NOMO-1 treated with dmso at 0.1 percent for 144 hours (cell line): ENCODE results near the gene KCND2.
"Not testable (repeated sequence)": the region's sequence is repeated elsewhere in the genome, so short reads cannot be mapped to it uniquely, and the experiment has no call there.

Source experiments
- DNase-seq: peaks from one replicate; lab custom pipeline; 2025; ENCODE audit not compliant: unreplicated experiment; lab: John Stamatoyannopoulos, UW

Gene KCND2

GRCh38 chr7:120735791-120736190 is 462.8 kb downstream of the KCND2 start:
- DNase-seq, result no peak

GRCh38 chr7:120738816-120739215 is 465.8 kb downstream of the KCND2 start:
- no peak for DNase-seq

- no peak for DNase-seq
Observed at GRCh38 chr7:120740348-120740747, 467.4 kb downstream of the KCND2 start.

- no peak for DNase-seq
Observed at GRCh38 chr7:120741371-120742042, 468.5 kb downstream of the KCND2 start.

- DNase-seq, result no peak
Observed at GRCh38 chr7:120742372-120742771, 469.4 kb downstream of the KCND2 start.

- no peak for DNase-seq
Observed at GRCh38 chr7:120743128-120743527, 470.2 kb downstream of the KCND2 start.

GRCh38 chr7:120760050-120760449 is 487.1 kb downstream of the KCND2 start:
- DNase-seq, result no peak

GRCh38 chr7:120760851-120761250 is 487.9 kb downstream of the KCND2 start:
- DNase-seq, result no peak

- no peak for DNase-seq
Observed at GRCh38 chr7:120770206-120770605, 497.2 kb downstream of the KCND2 start.

GRCh38 chr7:120774481-120774880 is 501.5 kb downstream of the KCND2 start:
- DNase-seq, result no peak

- DNase-seq, result no peak
Observed at GRCh38 chr7:120775755-120776154, 502.8 kb downstream of the KCND2 start.

GRCh38 chr7:120779078-120779477 is 506.1 kb downstream of the KCND2 start:
- not testable (repeated sequence) for DNase-seq

- not testable (repeated sequence) for DNase-seq
Observed at GRCh38 chr7:120780451-120780850, 507.5 kb downstream of the KCND2 start.

GRCh38 chr7:120780938-120781337 is 508.0 kb downstream of the KCND2 start:
- DNase-seq, result no peak

GRCh38 chr7:120781924-120782323 is 508.9 kb downstream of the KCND2 start:
- not testable (repeated sequence) for DNase-seq

GRCh38 chr7:120783273-120783672 is 510.3 kb downstream of the KCND2 start:
- DNase-seq, result no peak

- no peak for DNase-seq
Observed at GRCh38 chr7:120783721-120784120, 510.7 kb downstream of the KCND2 start.

- DNase-seq, result no peak
Observed at GRCh38 chr7:120785095-120785494, 512.1 kb downstream of the KCND2 start.

- DNase-seq, result no peak
Observed at GRCh38 chr7:120792091-120792860, 519.3 kb downstream of the KCND2 start.

- no peak for DNase-seq
Observed at GRCh38 chr7:120792861-120793130, 519.8 kb downstream of the KCND2 start.

- no peak for DNase-seq
Observed at GRCh38 chr7:120793213-120793936, 520.4 kb downstream of the KCND2 start.

GRCh38 chr7:120794106-120794729 is 521.2 kb downstream of the KCND2 start:
- no peak for DNase-seq
